ENCODE data around the gene PDGFRA.

GRCh38 chr4:54290980-54291379 lies 61.9 kb downstream of the PDGFRA start:
- TF ChIP-seq CTCF (IDR thresholded peaks at IDR 0.05) (no peak), POLR2A (IDR thresholded peaks at IDR 0.05) (no peak)

Data from ovary (tissue), 3 donors.